SK-N-MC (cell line): ENCODE data around the gene S100A6.

Experiments
- EZH2 ChIP-seq: fragments of 200-600 bp; sonication (generic); IDR thresholded peaks from one replicate; pipeline ENCODE4 v1.6.1; 2017; ENCODE audit warnings: antibody characterized with exemption
- POLR2AphosphoS5 ChIP-seq: IDR thresholded peaks from 2 replicates; pipeline ENCODE4 v1.6.1; 2012; ENCODE audit warnings: mild to moderate bottlenecking, low read depth, low read length, borderline replicate concordance

GRCh38 chr1:153520818-153521476, 14.8 kb downstream of the S100A6 start:
- no peak for TF ChIP-seq EZH2
- no peak for TF ChIP-seq POLR2AphosphoS5
